ENCODE results near the gene KRTAP1-3.
"Not testable (repeated sequence)": the region's sequence is repeated elsewhere in the genome, so short reads cannot be mapped to it uniquely, and the experiment has no call there.

Gene KRTAP1-3, protein sequence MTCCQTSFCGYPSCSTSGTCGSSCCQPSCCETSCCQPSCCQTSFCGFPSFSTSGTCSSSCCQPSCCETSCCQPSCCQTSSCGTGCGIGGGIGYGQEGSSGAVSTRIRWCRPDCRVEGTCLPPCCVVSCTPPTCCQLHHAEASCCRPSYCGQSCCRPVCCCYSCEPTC

DNA sequence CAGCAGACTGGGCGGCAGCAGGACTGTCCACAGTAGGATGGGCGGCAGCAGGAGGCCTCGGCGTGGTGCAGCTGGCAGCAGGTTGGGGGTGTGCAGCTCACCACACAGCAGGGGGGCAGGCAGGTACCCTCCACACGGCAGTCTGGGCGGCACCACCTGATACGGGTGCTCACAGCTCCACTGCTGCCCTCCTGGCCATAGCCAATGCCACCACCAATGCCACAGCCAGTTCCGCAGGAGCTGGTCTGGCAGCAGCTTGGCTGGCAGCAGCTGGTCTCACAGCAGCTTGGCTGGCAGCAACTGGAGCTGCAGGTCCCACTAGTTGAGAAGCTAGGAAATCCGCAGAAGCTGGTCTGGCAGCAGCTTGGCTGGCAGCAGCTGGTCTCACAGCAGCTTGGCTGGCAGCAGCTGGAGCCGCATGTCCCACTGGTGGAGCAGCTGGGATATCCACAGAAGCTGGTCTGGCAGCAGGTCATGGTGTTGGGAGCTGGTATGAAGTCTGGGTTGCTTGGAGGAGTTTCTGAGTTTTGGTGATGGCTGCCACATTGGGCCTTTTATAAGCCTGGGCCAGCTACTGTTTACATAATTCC lies at the start of gene KRTAP1-3:
KRTAP1-3 (minus strand) TSS at position 529 of the 590 bp plus-strand sequence; CDS start at position 476, 53 bp downstream.
- FAIRE-seq, result not testable (repeated sequence)

DNA sequence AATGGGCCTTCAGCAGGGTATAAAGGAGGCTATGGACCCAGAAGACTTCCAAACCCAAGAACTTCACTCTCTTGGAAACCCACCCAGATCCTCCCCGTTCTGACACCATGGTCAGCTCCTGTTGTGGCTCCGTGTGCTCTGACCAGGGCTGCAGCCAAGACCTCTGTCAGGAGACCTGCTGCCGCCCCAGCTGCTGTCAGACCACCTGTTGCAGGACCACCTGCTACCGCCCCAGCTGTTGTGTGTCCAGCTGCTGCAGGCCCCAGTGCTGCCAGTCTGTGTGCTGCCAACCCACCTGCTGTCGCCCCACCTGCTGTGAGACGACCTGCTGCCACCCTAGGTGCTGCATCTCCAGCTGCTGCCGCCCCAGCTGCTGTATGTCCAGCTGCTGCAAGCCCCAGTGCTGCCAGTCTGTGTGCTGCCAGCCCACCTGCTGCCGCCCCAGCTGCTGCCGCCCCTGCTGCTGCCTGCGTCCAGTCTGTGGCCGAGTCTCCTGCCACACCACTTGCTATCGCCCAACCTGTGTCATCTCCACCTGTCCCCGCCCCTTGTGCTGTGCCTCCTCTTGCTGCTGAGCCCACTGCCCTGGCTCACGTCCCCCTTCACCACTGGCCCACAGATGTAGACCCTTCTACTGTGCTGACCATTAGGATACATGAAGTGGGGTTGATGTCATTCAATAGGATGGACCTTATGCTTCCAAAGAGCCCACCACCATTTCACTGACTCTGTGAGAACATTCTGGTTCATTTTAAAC lies 49.6 kb upstream of the KRTAP1-3 start, which contains the start of gene KRTAP4-7:
KRTAP4-7 (plus strand) TSS at position 51 of the 757 bp plus-strand sequence; CDS start at position 108, 57 bp downstream.
- not testable (repeated sequence) for FAIRE-seq

DNA sequence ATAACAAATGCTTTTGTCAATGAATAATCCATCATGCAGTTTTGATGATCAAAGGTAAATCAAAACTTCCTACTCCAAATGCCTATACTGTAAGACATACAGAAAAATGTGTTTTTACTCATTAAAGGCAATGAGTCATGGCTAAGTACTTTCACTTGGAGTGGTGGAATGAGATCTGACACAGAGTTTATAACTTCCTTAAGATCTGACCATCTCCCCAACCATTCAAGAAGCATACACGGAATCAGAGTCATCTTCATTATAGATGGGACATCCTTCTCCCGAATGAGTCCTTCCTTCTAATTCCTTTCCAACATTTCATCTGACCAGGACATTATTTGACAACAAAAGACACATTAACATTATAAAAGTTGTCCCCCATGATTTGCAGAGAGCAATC lies 48.8 kb upstream of the KRTAP1-3 start:
- FAIRE-seq, result not testable (repeated sequence)

DNA sequence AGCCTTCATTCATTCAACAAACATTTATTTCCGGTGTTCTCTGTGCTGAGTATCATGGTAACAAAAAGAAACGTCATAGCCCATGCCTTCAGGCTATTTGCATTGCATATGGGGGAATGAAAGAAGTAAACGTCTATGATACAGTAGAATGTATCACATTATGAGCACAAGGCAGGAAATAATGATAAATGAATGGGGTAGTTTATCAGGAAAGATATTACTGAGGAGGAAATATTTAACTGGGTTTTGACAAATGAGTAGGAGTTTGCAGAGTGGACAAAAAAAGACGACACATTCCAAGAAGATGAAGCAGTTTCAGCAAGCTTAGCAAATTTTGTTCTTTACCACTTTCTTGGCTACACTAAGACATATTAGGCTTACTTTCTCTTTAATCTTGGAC lies 48.0 kb upstream of the KRTAP1-3 start:
- FAIRE-seq, result no peak

DNA sequence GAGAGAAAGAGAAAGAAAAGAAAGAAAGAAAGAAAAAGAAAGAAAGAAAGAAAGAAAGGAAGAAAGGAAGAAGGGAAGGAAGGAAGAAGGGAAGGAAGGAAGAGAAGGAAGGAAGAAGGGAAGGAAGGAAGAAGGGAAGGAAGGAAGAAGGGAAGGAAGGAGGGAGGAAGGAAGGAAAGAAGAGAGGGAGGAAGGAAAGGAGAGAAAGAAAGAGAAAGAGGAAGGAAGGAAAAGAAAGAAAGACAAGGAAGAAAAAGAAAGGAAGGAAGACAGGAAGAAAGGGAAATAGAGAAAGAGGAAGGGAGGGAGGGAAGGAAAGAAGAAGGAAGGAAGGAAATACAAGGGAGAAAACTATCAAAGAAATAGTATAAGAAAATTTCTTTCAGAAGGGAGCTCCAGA lies 42.1 kb upstream of the KRTAP1-3 start:
- FAIRE-seq, result no peak

DNA sequence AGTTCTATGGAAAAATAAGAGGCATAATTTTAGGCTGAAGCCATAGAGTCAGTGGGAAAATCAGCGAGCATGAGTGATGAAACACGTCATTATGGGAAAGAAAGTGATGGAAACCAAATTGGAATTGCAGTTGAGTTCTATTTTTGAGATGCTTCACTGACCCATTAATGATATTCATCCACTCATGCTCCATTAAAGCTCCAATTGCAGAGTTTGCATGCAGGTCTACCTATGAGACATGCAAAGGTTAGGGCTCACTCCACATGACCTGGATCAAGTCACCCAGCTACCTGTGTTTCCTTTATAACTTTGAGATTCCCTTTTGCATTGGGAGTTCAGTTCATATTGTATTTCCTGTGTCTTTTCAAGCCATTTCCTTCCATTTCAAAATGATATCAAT lies 39.0 kb upstream of the KRTAP1-3 start:
- FAIRE-seq, result no peak

DNA sequence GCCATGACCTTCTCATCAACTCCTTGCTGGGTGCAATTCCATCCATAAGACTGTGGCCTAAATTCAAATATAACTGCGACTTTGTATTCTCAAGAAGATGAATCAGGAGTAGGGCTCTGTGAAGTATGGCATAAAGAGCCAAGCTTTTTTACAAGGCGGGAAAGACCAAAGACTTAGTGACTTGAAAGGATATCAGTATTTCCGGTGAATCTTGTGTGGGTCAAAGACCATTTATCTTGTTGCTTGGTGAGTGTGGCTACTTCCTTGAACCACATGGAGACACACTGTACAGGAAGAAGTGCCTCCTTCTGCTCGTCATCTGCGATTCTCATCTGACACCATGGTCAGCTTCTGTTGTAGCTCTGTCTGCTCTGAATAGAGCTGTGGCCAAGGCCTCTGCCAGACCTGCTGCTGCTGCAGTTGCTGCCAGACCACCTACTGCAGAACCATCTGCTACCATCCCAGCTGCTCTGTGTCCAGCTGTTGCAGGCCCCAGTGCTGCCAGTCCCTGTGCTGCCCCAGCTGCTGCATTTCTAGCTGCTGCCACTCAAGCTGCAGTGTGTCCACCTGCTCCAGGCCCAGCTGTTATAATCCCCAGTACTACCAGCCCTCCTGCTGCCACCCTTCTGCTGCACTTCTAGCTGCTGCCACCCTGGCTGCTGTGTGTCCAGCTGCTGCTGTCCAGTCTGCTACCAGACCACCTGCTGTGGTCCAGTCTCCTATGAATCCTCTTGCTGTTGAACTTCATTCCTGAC lies 37.1 kb upstream of the KRTAP1-3 start:
- no peak for FAIRE-seq

DNA sequence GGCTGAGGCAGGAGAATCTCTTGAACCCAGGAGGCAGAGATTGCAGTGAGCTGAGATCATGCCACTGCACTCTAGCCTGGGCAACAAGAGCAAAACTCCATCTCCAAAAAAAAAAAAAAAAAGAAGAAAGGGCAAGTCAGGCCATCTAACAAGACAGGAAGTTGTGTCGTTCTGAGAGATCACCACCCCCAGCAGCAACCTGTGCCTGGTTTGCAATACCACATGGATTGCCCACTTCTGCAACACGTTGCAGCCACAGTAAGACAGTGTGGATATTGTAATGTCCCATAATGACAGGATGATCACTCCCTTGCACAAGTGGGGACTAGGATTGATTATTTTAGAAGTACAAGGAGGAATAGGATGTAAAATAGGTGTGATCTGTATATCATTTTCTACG lies 34.4 kb upstream of the KRTAP1-3 start:
- no peak for FAIRE-seq

DNA sequence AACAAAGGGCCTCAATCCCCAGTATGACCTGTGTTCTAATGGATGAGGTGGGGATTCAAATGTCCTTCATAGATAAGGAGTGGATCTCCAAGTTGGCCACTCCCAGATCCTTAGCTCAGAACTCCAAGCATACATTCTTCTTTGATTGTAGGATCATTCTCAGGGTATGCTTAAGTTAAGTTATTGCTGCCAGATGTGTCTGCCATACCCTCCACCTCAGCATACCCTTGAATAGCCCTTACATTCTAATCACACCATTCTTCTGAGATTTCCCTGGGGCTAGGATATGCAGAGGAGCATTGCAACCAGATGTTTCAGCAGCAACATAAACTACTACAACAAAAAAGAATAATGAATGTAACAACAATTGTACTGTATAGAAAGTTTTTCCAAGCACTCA lies 32.6 kb upstream of the KRTAP1-3 start:
- FAIRE-seq, result no peak

DNA sequence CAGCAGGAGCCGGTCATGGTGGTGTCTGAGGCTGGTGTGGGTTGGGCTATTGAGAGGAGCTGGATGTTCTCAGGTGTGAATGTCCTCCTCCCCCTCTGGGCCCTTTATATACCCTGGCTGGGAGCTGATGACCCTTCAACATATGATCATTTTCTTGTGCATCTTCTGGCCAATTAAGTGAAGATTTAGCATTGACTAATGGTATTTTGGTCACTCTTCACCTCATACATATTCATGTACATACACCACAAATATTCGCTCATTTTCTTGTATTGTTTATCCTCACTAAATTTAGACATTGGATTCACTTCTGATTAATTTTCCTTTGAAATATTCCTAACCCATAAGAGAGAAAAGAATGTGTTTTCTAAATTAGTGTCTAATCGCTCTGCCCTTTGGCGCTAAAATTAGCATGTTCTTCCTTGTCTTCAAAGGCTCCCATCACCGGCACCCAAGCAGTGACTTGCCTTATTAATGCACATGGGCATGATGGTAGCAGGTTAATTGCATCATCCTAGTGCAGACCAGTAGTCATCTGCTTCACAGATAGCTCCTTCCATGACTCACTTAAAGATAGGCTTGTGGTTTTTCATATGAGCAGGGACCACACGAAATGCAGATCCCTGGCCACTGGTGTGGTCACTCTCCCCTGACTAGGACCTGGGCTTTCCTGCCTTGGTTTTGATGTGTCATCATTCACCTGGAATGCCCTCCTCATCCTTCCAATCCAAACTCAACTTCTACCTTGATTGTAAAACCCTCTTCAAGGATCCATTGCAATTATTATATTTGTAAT lies 31.4 kb upstream of the KRTAP1-3 start, which contains the start of gene KRTAP2-4:
KRTAP2-4 (minus strand) TSS at position 51 of the 796 bp plus-strand sequence; CDS start at position 17, 34 bp downstream.
- FAIRE-seq, result no peak

DNA sequence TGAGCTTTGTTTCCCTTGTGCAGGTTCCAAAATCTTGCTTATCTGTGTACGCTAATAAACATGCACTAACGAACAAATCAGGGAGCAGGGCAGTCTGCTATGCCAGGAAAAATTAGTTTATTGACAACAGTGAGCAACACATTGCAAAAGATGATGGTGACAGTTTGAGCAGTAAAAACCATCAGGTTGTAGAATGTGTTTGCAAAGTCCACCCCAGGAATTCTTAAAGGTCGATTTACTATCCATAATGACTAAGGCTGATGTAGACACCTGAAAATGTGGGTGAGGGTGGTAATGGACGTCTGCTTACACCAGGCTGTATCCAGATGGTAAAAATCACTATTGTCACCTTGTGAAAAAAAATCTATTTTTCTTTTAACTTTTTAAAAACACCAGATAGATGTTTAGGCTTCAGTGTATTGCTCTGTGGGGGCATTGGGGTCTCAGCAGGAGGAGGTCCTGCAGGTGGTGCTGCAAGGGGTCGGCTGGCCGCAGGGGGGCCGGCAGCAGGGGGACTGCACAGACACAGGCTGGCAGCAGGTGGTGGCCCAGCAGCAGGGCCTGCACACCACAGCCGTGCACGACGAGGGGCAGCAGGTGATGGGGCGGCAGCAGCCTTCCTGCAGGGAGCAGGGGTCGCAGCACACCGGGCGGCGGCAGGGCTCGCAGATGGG lies 30.5 kb upstream of the KRTAP1-3 start:
- not testable (repeated sequence) for FAIRE-seq

DNA sequence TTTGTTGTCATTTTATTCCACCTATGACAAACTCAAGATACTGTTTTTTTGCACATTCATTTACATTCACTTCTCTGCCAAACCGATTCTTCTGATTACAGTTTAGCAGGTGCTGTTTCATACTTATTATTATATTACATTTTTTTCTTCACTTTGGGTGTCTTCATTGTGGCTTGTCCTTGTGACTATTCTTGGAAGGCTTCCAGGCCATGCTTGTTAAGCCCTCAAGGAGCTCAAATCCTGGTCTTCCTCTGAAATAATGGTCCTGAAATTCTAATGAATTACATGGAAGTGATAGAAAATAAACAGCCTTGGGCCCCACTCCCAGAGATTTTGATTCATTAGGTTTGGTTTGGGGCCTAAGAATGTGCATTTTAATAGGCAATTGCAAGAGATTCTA lies 29.6 kb upstream of the KRTAP1-3 start:
- FAIRE-seq, result no peak

DNA sequence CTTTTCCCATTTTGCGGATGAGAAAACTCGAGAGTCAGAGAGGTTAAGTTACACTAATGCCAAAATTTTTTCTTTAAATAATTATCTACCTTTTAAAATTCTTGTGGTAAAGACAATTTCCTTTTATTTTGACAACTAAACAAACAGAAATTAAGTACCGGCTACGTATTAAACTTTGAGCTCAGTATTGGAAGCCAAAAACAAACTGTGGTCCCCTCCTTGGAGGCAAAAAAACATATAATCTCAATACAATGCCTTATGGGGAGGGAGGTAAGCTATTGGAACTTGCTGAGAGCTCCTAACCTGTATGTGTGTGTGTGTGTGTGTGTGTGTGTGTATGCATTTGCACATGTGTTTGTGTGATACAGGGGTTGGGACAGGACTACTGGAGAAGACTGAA lies 28.8 kb upstream of the KRTAP1-3 start:
- no peak for FAIRE-seq

DNA sequence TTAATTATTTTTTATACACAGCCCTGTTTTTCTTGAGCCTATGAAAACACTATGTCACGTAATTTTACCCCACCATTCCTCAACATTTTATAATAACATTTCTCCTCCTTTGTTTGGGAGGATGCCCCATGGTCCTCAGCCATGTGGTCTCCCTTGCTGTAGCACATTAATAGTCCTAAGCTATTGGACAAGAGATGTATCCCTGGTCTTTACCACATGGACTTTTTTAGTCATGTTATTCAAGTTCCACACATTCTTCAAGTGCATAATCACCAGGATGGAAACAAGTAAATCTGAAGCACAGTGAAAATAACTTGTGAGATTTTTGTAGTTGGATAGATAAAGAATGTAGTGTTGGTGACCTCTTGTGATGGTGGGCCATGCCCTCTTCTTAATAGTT lies 27.3 kb upstream of the KRTAP1-3 start:
- FAIRE-seq, result no peak

DNA sequence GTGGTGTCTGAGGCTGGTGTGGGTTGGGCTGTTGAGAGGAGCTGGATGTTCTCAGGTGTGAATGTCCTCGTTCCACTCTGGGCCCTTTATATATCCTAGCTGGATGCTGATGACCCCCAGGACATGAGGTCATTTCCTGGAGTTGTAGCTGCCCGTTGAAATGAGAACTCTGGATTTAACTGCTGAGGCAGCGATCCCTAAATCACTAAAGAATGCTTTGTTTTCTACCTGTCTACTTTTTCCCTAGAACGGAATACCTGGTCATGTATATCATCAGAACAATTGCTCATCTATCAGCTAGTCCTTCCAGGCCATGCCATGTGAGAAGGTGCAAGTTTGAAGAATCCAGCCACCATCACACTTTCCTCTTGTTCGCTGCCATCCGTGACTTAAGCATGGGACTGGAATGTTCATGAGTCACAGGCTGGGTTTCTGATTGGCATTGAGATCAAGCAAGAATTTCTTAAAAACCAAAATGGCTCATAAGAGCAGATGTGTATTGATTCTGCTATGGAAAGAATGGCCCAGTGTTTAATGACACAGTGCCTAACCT lies 25.5 kb upstream of the KRTAP1-3 start, which contains the start of gene KRTAP2-3:
KRTAP2-3 (minus strand) TSS at position 63 of the 553 bp plus-strand sequence. CDS start 64 bp downstream, outside the sequence.
- no peak for FAIRE-seq

DNA sequence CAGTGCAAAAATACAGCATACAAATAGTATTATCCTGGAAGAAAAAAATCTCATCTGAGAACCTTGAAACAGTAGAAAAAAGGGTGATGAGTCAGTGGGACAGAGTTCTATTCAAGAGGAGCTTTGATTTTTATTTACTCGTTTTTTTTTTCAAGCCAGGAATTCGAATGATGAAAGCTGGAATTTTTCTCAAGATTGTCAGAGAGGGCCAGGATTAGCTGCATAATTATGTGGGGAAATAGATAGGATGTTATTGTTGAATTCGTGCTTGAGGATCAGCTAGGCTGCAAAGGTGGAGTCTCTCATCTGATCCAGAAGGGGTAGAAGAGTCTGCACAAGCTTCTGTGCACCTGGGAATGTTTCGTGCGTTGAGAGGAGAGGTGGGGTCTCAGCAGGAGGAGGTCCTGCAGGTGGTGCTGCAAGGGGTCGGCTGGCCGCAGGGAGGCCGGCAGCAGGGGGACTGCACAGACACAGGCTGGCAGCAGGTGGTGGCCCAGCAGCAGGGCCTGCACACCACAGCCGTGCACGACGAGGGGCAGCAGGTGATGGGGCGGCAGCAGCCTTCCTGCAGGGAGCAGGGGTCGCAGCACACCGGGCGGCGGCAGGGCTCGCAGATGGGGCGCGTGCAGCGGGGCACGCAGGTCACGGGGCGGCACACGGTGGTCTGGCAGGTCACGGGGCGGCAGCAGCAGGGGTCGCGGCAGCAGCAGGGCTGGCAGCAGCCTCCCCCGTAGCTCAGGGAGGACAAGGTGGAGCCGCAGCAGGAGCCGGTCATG lies 24.8 kb upstream of the KRTAP1-3 start:
- FAIRE-seq, result not testable (repeated sequence)

DNA sequence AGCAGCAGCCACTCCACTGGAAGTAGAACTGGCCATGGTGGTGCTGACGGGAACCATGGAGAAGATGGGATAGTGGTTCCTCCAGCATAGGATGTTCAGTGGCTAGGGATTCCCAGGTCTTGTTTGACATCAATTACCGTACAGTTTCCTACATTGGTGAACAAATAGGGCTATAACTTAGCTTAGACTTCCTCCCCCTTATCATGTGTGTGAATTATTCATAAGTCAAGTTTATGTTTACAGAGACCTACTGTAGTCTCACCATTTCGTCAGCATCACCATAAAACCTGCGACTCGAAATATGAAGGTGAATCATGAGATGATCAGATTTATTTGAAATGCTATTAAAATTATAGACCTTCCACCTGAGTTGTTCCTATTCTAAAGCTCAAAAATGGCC lies 24.1 kb upstream of the KRTAP1-3 start:
- no peak for FAIRE-seq

DNA sequence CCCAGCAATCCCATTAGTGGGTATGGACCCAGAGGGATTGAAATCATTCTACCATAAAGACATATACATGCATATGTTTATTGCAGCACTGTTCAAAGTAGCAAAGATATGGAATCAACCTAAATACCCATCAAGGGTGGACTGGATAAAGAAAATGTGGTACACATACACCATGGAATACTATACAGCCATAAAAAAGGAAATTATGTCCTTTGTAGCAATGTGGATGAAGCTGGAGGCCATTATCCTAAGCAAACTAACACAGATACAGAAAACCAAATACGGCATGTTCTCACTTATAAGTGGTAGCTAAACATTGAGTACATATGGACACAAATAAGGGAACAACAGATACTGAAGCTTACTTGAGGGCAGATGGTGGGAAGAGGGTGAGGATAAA lies 22.9 kb upstream of the KRTAP1-3 start:
- no peak for FAIRE-seq

DNA sequence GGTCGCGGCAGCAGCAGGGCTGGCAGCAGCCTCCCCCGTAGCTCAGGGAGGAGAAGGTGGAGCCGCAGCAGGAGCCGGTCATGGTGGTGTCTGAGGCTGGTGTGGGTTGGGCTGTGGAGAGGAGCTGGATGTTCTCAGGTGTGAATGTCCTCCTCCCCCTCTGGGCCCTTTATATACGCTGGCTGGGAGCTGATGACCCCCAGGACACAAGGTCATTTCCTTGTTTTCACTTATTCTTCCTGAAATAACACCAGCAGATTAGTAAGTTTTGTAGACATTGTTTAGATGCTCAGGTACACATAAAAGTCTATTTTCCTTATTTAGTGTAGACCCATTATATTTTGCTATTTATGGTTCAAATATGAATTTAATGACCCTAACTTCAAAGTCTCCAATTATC lies 20.5 kb upstream of the KRTAP1-3 start, which contains the start of gene KRTAP2-2:
KRTAP2-2 (minus strand) TSS at position 101 of the 400 bp plus-strand sequence; CDS start at position 82, 19 bp downstream.
- not testable (repeated sequence) for FAIRE-seq

DNA sequence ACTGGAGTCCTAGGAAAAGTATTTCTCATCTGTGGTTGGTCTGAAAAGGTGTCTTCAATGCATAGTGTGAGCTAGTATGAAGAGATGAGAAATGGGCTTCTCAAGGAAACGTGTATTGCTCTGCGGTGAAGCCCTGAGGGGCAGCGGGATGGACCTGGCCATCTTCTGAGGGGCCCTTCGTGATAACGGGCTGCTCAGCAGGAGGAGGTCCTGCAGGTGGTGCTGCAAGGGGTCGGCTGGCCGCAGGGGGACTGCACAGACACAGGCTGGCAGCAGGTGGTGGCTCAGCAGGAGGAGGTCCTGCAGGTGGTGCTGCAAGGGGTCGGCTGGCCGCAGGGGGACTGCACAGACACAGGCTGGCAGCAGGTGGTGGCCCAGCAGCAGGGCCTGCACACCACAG lies 19.9 kb upstream of the KRTAP1-3 start:
- not testable (repeated sequence) for FAIRE-seq
